Activated T-helper 2 cell treated with anti-CD3 and anti-CD28 coated beads, Interferon-gamma antibody, Interleukin-2, Interleukin-4, amounts not matched to agents 10 μg/mL and 5 μg/mL and 100 μg/mL, durations not matched to agents 14 hours and 24 hours and 36 hours (primary cell): ENCODE data around the gene USP17L19. TPM values are rescaled to one million over a fixed set of nuclear protein-coding genes. Genes with fewer than 3 reads are reported as not detected.
"Not testable (repeated sequence)": the region's sequence is repeated elsewhere in the genome, so short reads cannot be mapped to it uniquely, and the experiment has no call there.

Experiments used
- DNase-seq: peaks from one replicate; pipeline ENCODE4 v3.0.0; 2021; ENCODE audit warnings: low spot score
- H3K27ac Mint-ChIP-seq: one replicate; pipeline ENCODE4 v1.8.0; 2021; ENCODE audit warnings: mixed read lengths
- H3K27me3 Mint-ChIP-seq: one replicate; pipeline ENCODE4 v1.8.0; 2021; ENCODE audit warnings: low read depth, mixed read lengths
- H3K36me3 Mint-ChIP-seq: one replicate; pipeline ENCODE4 v1.8.0; 2021; ENCODE audit warnings: low read depth, mixed read lengths
- H3K4me1 Mint-ChIP-seq: one replicate; pipeline ENCODE4 v1.8.0; 2021; ENCODE audit warnings: low read depth, mixed read lengths
- H3K4me3 Mint-ChIP-seq: one replicate; pipeline ENCODE4 v1.8.0; 2021; ENCODE audit warnings: low read depth, mild to moderate bottlenecking, moderate library complexity, mixed read lengths
- H3K9me3 Mint-ChIP-seq: one replicate; pipeline ENCODE4 v1.8.0; 2021; ENCODE audit warnings: mixed read lengths
- intact Hi-C: fragments of 100-400 bp; cut with micrococcal nuclease; formaldehyde crosslinking; loops from one replicate; pipeline ENCODE4 v1.15.1; 2023
- total RNA-seq: library from RNA; stranded (reverse); gene quantifications from 2 replicates; pipeline ENCODE4 v1.2.3, GENCODE V29; 2022

Gene USP17L19
- total RNA-seq, 1 donor from 2014 or later: not detected

- H3K4me3 Mint-ChIP-seq, H3K4me1 Mint-ChIP-seq, H3K36me3 Mint-ChIP-seq, intact Hi-C loops, H3K9me3 Mint-ChIP-seq, DNase-seq, H3K27ac Mint-ChIP-seq, H3K27me3 Mint-ChIP-seq: not testable (repeated sequence)
These were observed 14.1 kb downstream of the USP17L19 start, which contains the start of gene USP17L22 for GRCh38 chr4:9267319-9267718. Gene USP17L22, plus strand, starts transcription at chr4:9267619. Its CDS starts 0 bp downstream, at chr4:9267619.

GRCh38 chr4:9271719-9272118, 18.5 kb downstream of the USP17L19 start:
- H3K4me1 Mint-ChIP-seq, H3K9me3 Mint-ChIP-seq, H3K36me3 Mint-ChIP-seq, H3K27ac Mint-ChIP-seq, intact Hi-C loops, H3K27me3 Mint-ChIP-seq, H3K4me3 Mint-ChIP-seq, DNase-seq: not testable (repeated sequence)

Other genes with a start within 250 kb of the USP17L19 start
- not detected in 2 replicates for gene FAM90A26, start 83.0 kb upstream of the USP17L19 start, total RNA-seq
- gene USP17L10, start 42.7 kb upstream of the USP17L19 start, total RNA-seq: not detected in 2 replicates
- 0.25 TPM in 1 of 2 replicates, not detected in the other for gene USP17L11, start 38.0 kb upstream of the USP17L19 start, total RNA-seq
- gene USP17L12, start 33.2 kb upstream of the USP17L19 start, total RNA-seq: not detected in 2 replicates
- gene USP17L13, start 28.5 kb upstream of the USP17L19 start, total RNA-seq: not detected in 2 replicates
- not detected in 2 replicates for gene USP17L15, start 19.0 kb upstream of the USP17L19 start, total RNA-seq
- gene USP17L17, start 9.5 kb upstream of the USP17L19 start, total RNA-seq: not detected in 2 replicates
- not detected in 2 replicates for gene USP17L18, start 4.7 kb upstream of the USP17L19 start, total RNA-seq
- not detected in 2 replicates for gene USP17L20, start 4.7 kb downstream of the USP17L19 start, total RNA-seq
- gene USP17L21, start 9.5 kb downstream of the USP17L19 start, total RNA-seq: not detected in 2 replicates
- not detected in 2 replicates for gene USP17L22, start 14.2 kb downstream of the USP17L19 start, total RNA-seq
- not detected in 2 replicates for gene USP17L24, start 71.8 kb downstream of the USP17L19 start, total RNA-seq
- not detected in 2 replicates for gene USP17L25, start 76.5 kb downstream of the USP17L19 start, total RNA-seq
- gene USP17L26, start 81.3 kb downstream of the USP17L19 start, total RNA-seq: not detected in 2 replicates
- not detected in 2 replicates for gene USP17L5, start 86.0 kb downstream of the USP17L19 start, total RNA-seq
- not detected in 2 replicates for gene USP17L27, start 90.8 kb downstream of the USP17L19 start, total RNA-seq
- gene USP17L28, start 95.5 kb downstream of the USP17L19 start, total RNA-seq: not detected in 2 replicates
- not detected in 2 replicates for gene USP17L29, start 100.3 kb downstream of the USP17L19 start, total RNA-seq
- gene USP17L30, start 109.8 kb downstream of the USP17L19 start, total RNA-seq: not detected in 2 replicates
- not detected in 2 replicates for gene DEFB131A, start 191.0 kb downstream of the USP17L19 start, total RNA-seq